NCI-H1694 treated with DMSO at 0.1 percent for 48 hours (cell line): ENCODE measurements around the gene GOLGA6L4.
"Not testable (repeated sequence)": the region's sequence is repeated elsewhere in the genome, so short reads cannot be mapped to it uniquely, and the experiment has no call there.

Source experiments
- DNase-seq: peaks from one replicate; lab custom pipeline; 2025; lab: John Stamatoyannopoulos, UW

The GOLGA6L4 gene, protein sequence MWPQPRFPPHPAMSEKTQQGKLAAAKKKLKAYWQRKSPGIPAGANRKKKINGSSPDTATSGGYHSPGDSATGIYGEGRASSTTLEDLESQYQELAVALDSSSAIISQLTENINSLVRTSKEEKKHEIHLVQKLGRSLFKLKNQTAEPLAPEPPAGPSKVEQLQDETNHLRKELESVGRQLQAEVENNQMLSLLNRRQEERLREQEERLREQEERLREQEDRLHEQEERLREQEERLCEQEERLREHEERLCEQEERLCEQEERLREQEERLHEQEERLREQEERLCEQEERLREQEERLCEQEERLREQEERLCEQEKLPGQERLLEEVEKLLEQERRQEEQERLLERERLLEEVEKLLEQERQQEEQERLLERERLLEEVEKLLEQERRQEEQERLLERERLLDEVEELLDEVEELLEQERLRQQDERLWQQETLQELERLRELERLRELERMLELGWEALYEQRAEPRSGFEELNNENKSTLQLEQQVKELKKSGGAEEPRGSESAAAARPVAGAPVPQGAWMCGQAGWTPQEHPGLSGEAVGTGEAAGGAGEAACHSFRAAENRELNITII

DNA sequence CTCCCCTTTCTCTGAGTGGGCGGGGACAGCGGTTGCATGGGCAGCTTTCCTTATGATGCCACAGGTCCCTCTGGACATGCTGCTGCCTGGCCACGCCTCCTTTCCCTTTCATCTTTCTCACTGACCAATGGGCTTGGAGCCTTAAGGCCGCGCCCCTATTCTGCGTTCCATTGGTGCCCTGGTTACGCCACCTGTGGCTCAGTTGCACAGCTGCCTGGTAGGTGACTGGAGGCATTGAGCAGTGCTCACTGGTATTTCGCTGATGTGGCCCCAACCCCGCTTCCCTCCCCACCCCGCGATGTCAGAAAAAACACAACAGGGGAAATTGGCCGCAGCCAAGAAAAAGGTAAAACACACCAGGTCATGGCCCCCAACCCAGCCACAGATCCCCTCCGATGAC is at the start of gene GOLGA6L4:
GOLGA6L4 (plus strand) TSS at position 201 of the 400 bp plus-strand sequence; CDS start at position 263, 62 bp downstream.
- DNase-seq: not testable (repeated sequence)

DNA sequence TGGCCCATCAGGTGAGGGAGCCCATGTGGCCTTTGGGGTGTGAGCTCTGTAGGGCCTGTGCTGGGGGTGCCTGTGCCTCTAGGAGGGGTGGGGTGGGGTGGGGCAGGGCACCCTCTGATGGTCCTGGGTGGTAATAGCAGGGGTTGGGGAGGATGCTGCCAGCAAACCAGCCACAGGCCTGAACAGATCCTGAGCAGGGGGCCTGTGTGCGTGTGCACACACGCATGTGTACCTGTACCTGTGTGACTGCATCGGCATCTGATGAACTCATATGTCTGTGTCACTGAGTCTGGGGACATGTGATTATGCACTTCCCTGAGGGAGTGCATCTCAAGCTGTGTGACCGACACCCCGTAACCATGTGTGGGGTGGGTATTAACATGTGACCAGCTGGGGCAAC is 42.6 kb upstream of the GOLGA6L4 start:
- not testable (repeated sequence) for DNase-seq

DNA sequence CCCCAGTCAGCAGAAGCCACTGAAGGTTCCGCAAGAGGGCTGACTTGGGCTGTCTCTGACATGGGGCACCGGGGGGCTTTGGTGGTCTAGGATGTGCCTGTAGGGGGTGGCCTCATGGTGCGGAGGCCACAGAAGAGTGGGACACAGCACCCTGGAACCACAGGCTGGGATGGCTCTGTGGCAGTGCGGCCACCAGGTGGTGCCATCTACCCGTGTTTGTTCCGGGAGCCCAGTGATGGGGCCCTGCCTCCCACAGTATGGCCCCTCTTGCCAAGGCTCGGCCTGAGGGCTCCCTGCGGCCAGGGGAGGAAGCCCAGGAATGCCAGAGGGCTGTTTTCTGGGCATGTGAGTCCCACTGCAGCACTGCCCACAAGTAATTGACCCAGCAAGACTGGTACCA is 40.0 kb upstream of the GOLGA6L4 start:
- DNase-seq: not testable (repeated sequence)

DNA sequence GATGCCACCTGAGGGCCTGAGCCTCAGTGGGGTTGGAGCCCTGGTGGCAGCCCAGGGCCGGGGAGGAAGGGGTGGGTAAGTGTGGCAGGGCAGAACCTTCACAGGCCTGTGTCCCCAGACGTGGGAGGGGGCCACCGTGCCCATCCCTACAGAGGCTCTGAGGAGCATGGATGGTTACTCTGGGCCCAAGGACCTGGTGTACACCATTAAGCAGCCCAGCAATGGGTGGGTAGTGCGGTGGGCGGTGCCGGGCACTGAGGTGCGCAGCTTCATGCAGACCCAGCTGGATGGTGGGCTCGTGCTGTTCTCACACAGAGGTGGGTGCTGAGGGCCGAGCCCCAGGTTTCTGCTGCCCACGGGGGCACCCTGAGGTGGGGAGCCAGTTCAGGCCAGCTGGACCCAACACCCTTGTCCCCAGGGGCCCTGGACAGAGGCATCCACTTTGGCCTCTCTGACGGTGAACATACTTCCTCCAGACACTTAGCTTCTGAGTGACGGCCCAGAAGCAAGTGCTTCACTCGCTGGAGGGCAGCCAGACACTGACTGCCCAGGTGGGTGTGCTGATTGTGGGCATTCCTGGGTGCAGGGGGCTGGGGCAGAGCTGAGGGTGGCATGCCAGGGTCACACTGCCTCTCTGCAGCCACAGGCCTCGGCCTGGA is 38.9 kb upstream of the GOLGA6L4 start:
- DNase-seq: not testable (repeated sequence)

DNA sequence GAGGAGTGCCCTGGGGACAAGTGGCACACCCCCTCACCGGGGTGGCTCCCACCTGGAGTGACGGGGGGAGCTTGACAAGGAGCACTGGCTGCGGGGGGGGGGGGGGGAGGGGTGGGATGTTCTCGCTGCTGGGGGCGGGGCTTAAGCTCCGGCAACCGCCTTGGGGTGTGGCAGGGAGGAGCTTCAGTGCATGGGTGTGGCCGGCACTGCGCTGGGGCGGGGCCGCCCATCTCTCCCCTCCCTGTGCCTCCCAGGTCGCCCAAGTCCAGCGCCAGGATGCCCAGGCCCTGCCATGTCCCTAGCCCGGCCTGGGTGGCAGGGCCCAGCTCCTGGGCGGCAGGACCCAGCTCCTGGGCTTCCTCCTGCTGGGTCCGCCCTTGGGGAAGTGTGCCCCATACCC is 35.7 kb upstream of the GOLGA6L4 start:
- DNase-seq: not testable (repeated sequence)

DNA sequence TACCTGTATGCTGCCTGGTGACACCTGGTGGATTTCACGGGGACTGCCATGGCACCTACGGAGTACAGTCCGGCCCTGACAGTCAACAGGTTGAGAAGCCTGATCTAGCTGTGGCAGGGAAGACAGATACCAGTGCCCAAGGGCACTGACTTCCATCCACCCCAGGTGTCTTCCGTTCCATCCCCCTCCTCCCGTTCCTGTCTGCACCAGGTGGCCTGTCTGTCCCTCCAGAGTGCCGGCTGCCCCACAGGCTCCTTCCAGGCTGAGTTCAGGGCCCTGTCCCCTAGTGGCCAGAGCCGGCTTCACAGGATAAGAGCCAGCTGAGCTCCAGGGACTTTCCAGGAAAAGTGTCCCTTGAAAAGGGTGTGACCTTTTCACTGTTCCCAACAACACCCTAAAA is 10.9 kb downstream of the GOLGA6L4 start:
- not testable (repeated sequence) for DNase-seq
